Pancreas (tissue), 10 donors: ENCODE data around the gene MAN1A1. TPM values are rescaled to one million over a fixed set of nuclear protein-coding genes. Genes with fewer than 3 reads are reported as not detected.
A peak's percentile ranks its signal among the peaks of the same experiment; 100 is the strongest.

Experiments used
- ATAC-seq, 4 donors: fragments of 200-7000 bp; cut with Tn5 transposase; one replicate each; pipeline versions ENCODE4 v1.8.0 to v1.9.1; 2020; ENCODE audit warnings: mild to moderate bottlenecking in 4 of 4, moderate library complexity in 4 of 4
- DNase-seq, 6 donors: peaks; one replicate each; pipeline ENCODE4 v3.0.0-alpha.2; 2020
- FAIRE-seq: peaks from 2 replicates; lab custom pipeline; 2012; peaks lifted over from hg19 to GRCh38; lab: Jason Lieb, UNC
- H3K27ac ChIP-seq, 4 donors: fragments of 200-600 bp; sonication (generic); 1 replicate in 3 of 4; 2 replicates in 1 of 4; pipeline versions ENCODE4 v1.5.0 to v1.8.0; 2020
- H3K27me3 ChIP-seq, 4 donors: fragments of 200-600 bp; one replicate each; pipeline ENCODE4 v1.8.0; 2021
- H3K36me3 ChIP-seq, 3 donors: fragments of 200-600 bp; sonication (generic) in 1 of 3; one replicate each; pipeline versions ENCODE4 v1.5.0 to v1.8.0; 2020 to 2021
- H3K4me1 ChIP-seq, 3 donors: fragments of 200-600 bp; one replicate each; pipeline ENCODE4 v1.8.0; 2021
- H3K4me3 ChIP-seq, 4 donors: fragments of 200-600 bp; sonication (generic) in 2 of 4; one replicate each; pipeline versions ENCODE4 v1.5.0 to v1.8.0; 2020 to 2021
- H3K9me3 ChIP-seq, 4 donors: fragments of 200-600 bp; one replicate each; pipeline ENCODE4 v1.8.0; 2021
- CTCF ChIP-seq, 4 donors: fragments of 200-600 bp; sonication (generic) in 3 of 4; IDR thresholded peaks; one replicate each; pipeline versions ENCODE4 v1.5.0 to v1.8.0; 2021; ENCODE audit warnings: antibody characterized with exemption in 4 of 4
- WGBS, 2 donors: extraction: QIAGEN DNeasy Blood & Tissue Kit; methylation state at CpG; one replicate each; pipeline ENCODE4 v1.1.7; 2013; 5-methylcytosine and 5-hydroxymethylcytosine counted together
- intact Hi-C, 3 donors: fragments of 100-400 bp; cut with DNase I; formaldehyde crosslinking; loops; one replicate each; pipeline versions ENCODE4 v1.11.1 to v1.14.2; 2022
- polyA plus RNA-seq, 2 donors: library from polyadenylated mRNA; stranded (reverse); fragments of 200-250 nt; gene quantifications; one replicate each; pipeline ENCODE4 v1.2.3, GENCODE V29; 2013
- total RNA-seq, 6 donors: library from RNA; stranded (reverse); fragmentation: NEBNext Ultra II Directional in 4 of 6; extraction: Animal tissue kit (Norgen Biotek cat#: 25700) in 4 of 6; gene quantifications; one replicate each; pipeline versions ENCODE4 v1.2.1 to v1.2.4, GENCODE V29; 2021 to 2023
- donor health status: healthy with polysubstance abuse.
- donor health status: DM: no; HTN: no; CAD: no; lungs with moderate emphysema.
- donor health status: DM: no; HTN: no; CAD: no.
- donor health status: control.
- donor health status: control.
- donor health status: Bipolar disorder and iron deficiency.
- donor health status: DM: yes; HTN: yes; CAD: no.
- donor health status: DM: no; HTN: no; CAD: no.
- donor health status: DM: no; HTN: no; CAD: no.
- donor health status: DM: yes; HTN: yes; CAD: no.

Gene MAN1A1
- total and polyA plus RNA-seq, 8 donors = 11.7 to 86.1 (median 30.7) TPM

- no peak overlapping the region for H3K27ac ChIP-seq
- H3K27me3 ChIP-seq = no peaks in the 10 kb centered on the region
- ATAC-seq (no peak), DNase-seq (no peak), FAIRE-seq (no peak)
- no peak overlapping the region for H3K4me3 ChIP-seq
- no peaks in the 10 kb centered on the region for H3K9me3 ChIP-seq
- intact Hi-C loops = no loop called here
- no peaks in the 10 kb centered on the region for H3K4me1 ChIP-seq
- H3K36me3 ChIP-seq = no peaks in the 10 kb centered on the region
- TF ChIP-seq CTCF (IDR thresholded peaks at IDR 0.05) = no peak
Measured at GRCh38 chr6:119210596-119210995, 139.0 kb downstream of the MAN1A1 start.

GRCh38 chr6:119209452-119210205, 139.9 kb downstream of the MAN1A1 start:
- Histone ChIP-seq H3K27ac (no peak overlapping the region), H3K36me3 (no peaks in the 10 kb centered on the region), H3K9me3 (no peaks in the 10 kb centered on the region), H3K27me3 (no peaks in the 10 kb centered on the region), H3K4me3 (no peak overlapping the region), H3K4me1 (no peaks in the 10 kb centered on the region)
- intact Hi-C loops = no loop called here
- FAIRE-seq (no peak), ATAC-seq (peak in 3 of 4 donors; percentile 43 to 55 (median 51)), DNase-seq (no peak)
- 51 to 62% methylated on average over 11 of the region's 11 CpGs for WGBS, 2 donors
- no peak for TF ChIP-seq CTCF (IDR thresholded peaks at IDR 0.05)

- Histone ChIP-seq H3K9me3 (no peaks in the 10 kb centered on the region), H3K36me3 (peaks cover 0 to 5% (median 0%) of the 10 kb centered on the region in 3 donors), H3K27me3 (no peaks in the 10 kb centered on the region), H3K4me3 (no peak overlapping the region), H3K4me1 (no peaks in the 10 kb centered on the region), H3K27ac (no peak overlapping the region)
- WGBS, 2 donors = 73 to 77% methylated on average over 2 of the region's 2 CpGs
- intact Hi-C loops = no loop called here
- TF ChIP-seq CTCF (IDR thresholded peaks at IDR 0.05) = no peak
- DNase-seq = no peak
- ATAC-seq = no peak
- peak; percentile 39 for FAIRE-seq
Measured at GRCh38 chr6:119207971-119208725, 141.4 kb downstream of the MAN1A1 start.

GRCh38 chr6:119207327-119207726, 142.2 kb downstream of the MAN1A1 start:
- no peak for FAIRE-seq
- Histone ChIP-seq H3K36me3 (peaks cover 0 to 5% (median 0%) of the 10 kb centered on the region in 3 donors), H3K27me3 (no peaks in the 10 kb centered on the region), H3K4me3 (no peak overlapping the region), H3K4me1 (no peaks in the 10 kb centered on the region), H3K27ac (no peak overlapping the region), H3K9me3 (no peaks in the 10 kb centered on the region)
- DNase-seq = no peak
- 96 to 98% methylated on average over 2 of the region's 2 CpGs for WGBS, 2 donors
- intact Hi-C loops = no loop called here
- no peak for TF ChIP-seq CTCF (IDR thresholded peaks at IDR 0.05)
- ATAC-seq = no peak
